Panc1 (cell line): Measurements from ENCODE around the gene PSME3. TPM values are rescaled to one million over a fixed set of nuclear protein-coding genes. Genes with fewer than 3 reads are reported as not detected.

Experiments used
- ATAC-seq: fragments of 200-7000 bp; cut with Tn5 transposase; 2 replicates; pipeline ENCODE4 v1.9.1; 2020; ENCODE audit warnings: mild to moderate bottlenecking, moderate library complexity
- BruUV-seq: library from RNA; stranded (reverse); fragments of 400-500 nt; replicated peaks from 2 replicates; lab custom pipeline; 2021; lab: Mats Ljungman, UMichigan
- CTCF ChIA-PET: fragments of 300-600 bp; sonication (Branson Sonifier 250); formaldehyde crosslinking; loops from one replicate; lab custom pipeline; 2022; ENCODE audit warnings: antibody characterized with exemption; lab: Charles Lee
- POLR2A ChIA-PET: fragments of 300-600 bp; sonication (Branson Sonifier 250); formaldehyde crosslinking; loops from one replicate; lab custom pipeline; 2022; ENCODE audit warnings: antibody characterized with exemption; lab: Charles Lee
- DNase-seq: peaks from one replicate; pipeline ENCODE4 v3.0.0-alpha.2; 2010; ENCODE audit warnings: low read depth, low spot score
- H3K27ac ChIP-seq: 2 replicates; pipeline ENCODE4 v1.5.1; 2011; ENCODE audit warnings: mild to moderate bottlenecking, low read length, inconsistent platforms
- H3K27me3 ChIP-seq: fragments of 200-500 bp; sonication (Bioruptor generic); 2 replicates; pipeline ENCODE4 v1.6.0; 2014; ENCODE audit warnings: low read length, inconsistent platforms; ENCODE audit not compliant: control insufficient read depth, insufficient read depth
- H3K36me3 ChIP-seq: fragments of 200-500 bp; sonication (Bioruptor generic); 2 replicates; pipeline ENCODE4 v1.5.1; 2014; ENCODE audit warnings: inconsistent platforms, mild to moderate bottlenecking, low read length, moderate library complexity; ENCODE audit not compliant: control insufficient read depth, insufficient read depth
- H3K4me1 ChIP-seq: 2 replicates; pipeline ENCODE4 v1.5.1; 2011; ENCODE audit warnings: inconsistent platforms, mild to moderate bottlenecking, low read length, moderate library complexity; ENCODE audit not compliant: control insufficient read depth, insufficient read depth
- H3K4me3 ChIP-seq, 2 experiments: 2 replicates each; pipeline ENCODE4 v1.5.1; 2011 to 2012; ENCODE audit warnings: low read depth in 2 of 2, low read length in 2 of 2, mild to moderate bottlenecking in 2 of 2, inconsistent platforms in 1 of 2, moderate library complexity in 1 of 2
- H3K9me3 ChIP-seq: fragments of 200-500 bp; sonication (Bioruptor generic); 2 replicates; pipeline ENCODE4 v1.5.1; 2014; ENCODE audit warnings: low read depth, mild to moderate bottlenecking, inconsistent platforms, low read length, moderate library complexity; ENCODE audit not compliant: control insufficient read depth, insufficient read depth
- CTCF ChIP-seq: fragments of 450-650 bp; IDR thresholded peaks from 2 replicates; pipeline ENCODE4 v1.5.1; 2017; ENCODE audit warnings: mild to moderate bottlenecking
- POLR2AphosphoS5 ChIP-seq: IDR thresholded peaks from 2 replicates; pipeline ENCODE4 v1.6.1; 2012; ENCODE audit warnings: mild to moderate bottlenecking, low read depth, low read length, moderate library complexity
- REST ChIP-seq, 2 experiments: IDR thresholded peaks; 2 replicates each; pipeline ENCODE4 v1.6.1; 2011 to 2012; ENCODE audit warnings: low read depth in 2 of 2, control low read depth in 1 of 2, low read length in 1 of 2, mild to moderate bottlenecking in 1 of 2, moderate library complexity in 1 of 2; ENCODE audit not compliant: insufficient read depth in 1 of 2
- SIN3A ChIP-seq: IDR thresholded peaks from 2 replicates; pipeline ENCODE4 v1.6.1; 2012; ENCODE audit warnings: low read depth, mild to moderate bottlenecking, low read length, moderate library complexity, borderline replicate concordance; ENCODE audit not compliant: insufficient read depth
- TCF7L2 ChIP-seq: IDR thresholded peaks from 2 replicates; pipeline ENCODE4 v1.6.1; 2011; ENCODE audit warnings: mild to moderate bottlenecking, low read depth, low read length, inconsistent platforms
- in situ Hi-C: cut with HindIII; loops from 2 replicates; pipeline ENCODE4 v1.10.0; 2016; ENCODE audit warnings: low sequenced_read_pairs, low pct_unique_long_range_greater_than_20kb
- intact Hi-C: fragments of 100-400 bp; cut with micrococcal nuclease; formaldehyde crosslinking; loops from one replicate; pipeline ENCODE4 v1.10.0; 2022; ENCODE audit not compliant: unreplicated experiment
- total RNA-seq: library from RNA; stranded (reverse); gene quantifications from one replicate; pipeline ENCODE4 v1.2.1, GENCODE V29; 2021; ENCODE audit not compliant: unreplicated experiment

PSME3 gene
- total RNA-seq, 1 experiment from 2014 or later: 110 TPM

- H3K27me3 ChIP-seq: no peaks in the 10 kb centered on the region
- TF ChIP-seq TCF7L2 (no peak), SIN3A (no peak), POLR2AphosphoS5 (no peak), REST (IDR thresholded peaks at IDR 0.05; ENCODE audit: insufficient read depth in 1 of 2, low read depth in 2 of 2, low read length in 1 of 2) (no peak), CTCF (no peak)
- POLR2A ChIA-PET: interaction anchor here (0.6 kb wide), 1 partner anchor 509 kb away, joined by 12 read pairs; no protein-coding TSS in a partner anchor
- ATAC-seq (no peak), DNase-seq (no peak)
- no peak overlapping the region for H3K27ac ChIP-seq
- no peaks in the 10 kb centered on the region for H3K36me3 ChIP-seq
- no peak overlapping the region for H3K4me3 ChIP-seq
- no peaks in the 10 kb centered on the region for H3K9me3 ChIP-seq
- CTCF ChIA-PET: no interaction called here
- peaks cover 10% of the 10 kb centered on the region for H3K4me1 ChIP-seq
- in situ Hi-C loops: no loop called here
- intact Hi-C loops: no loop called here
- no TSS peak for BruUV-seq
Observed at GRCh38 chr17:42806249-42806648, 26.9 kb upstream of the PSME3 start.

GRCh38 chr17:42809250-42809649, 23.9 kb upstream of the PSME3 start:
- BruUV-seq: no TSS peak
- ChIA-PET POLR2A (interaction anchor here (0.6 kb wide), 1 partner anchor 174 kb away, joined by 7 read pairs; no protein-coding TSS in a partner anchor), CTCF (no interaction called here)
- intact Hi-C loops: no loop called here
- no peaks in the 10 kb centered on the region for H3K27me3 ChIP-seq
- no peaks in the 10 kb centered on the region; the same call in 1 of the 2 replicates for H3K4me1 ChIP-seq
- ATAC-seq (no peak), DNase-seq (no peak)
- in situ Hi-C loops: no loop called here
- no peak overlapping the region for H3K4me3 ChIP-seq
- H3K9me3 ChIP-seq: no peaks in the 10 kb centered on the region
- no peak overlapping the region for H3K27ac ChIP-seq
- TF ChIP-seq POLR2AphosphoS5: no peak
- TF ChIP-seq SIN3A: no peak
- TF ChIP-seq REST (IDR thresholded peaks at IDR 0.05; ENCODE audit: insufficient read depth in 1 of 2, low read depth in 2 of 2, low read length in 1 of 2): no peak
- no peak for TF ChIP-seq TCF7L2
- TF ChIP-seq CTCF: no peak
- H3K36me3 ChIP-seq: peaks cover 3% of the 10 kb centered on the region; the same call in 1 of the 2 replicates
